Measurements from ENCODE around the gene KMT2E. TPM values are rescaled to one million over a fixed set of nuclear protein-coding genes. Genes with fewer than 3 reads are reported as not detected.

KMT2E gene
- total RNA-seq, 3 donors from 2014 or later (not counting 1 experiment from before 2014, with no cell fraction given): 272 to 353 (median 345) TPM

DNA sequence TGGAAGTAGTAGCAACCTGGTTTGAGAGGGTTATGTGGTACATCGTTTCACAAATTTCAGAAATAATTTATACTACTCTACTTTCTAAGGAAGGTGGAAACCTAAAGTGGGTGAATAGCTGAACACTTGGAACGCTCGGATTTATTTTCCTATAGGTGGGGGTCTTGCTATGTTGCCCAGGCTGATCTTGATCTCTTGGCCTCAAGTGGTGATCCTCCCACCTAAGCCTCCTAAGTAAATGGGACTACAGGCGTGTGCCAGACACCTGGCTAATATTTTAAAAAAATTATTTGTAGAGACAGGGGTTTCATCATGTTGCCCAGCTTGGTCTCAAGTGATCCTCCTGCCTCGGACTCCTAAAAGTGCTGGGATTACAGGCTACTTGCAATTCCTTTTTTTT is 6.7 kb upstream of the KMT2E start:
- no peaks in the 10 kb centered on the region for H3K9me3 Mint-ChIP-seq
- Histone ChIP-seq H3K36me3 (ENCODE audit: control insufficient read depth, insufficient read depth, low read length) (peaks cover 5% of the 10 kb centered on the region), H3K27me3 (ENCODE audit: control insufficient read depth, insufficient read depth, low read length) (no peaks in the 10 kb centered on the region), H3K4me1 (ENCODE audit: control insufficient read depth, insufficient read depth, low read length) (peaks cover 48% of the 10 kb centered on the region), H3K27ac (ENCODE audit: low read length) (no peak overlapping the region), H3K4me3 (ENCODE audit: low read length) (no peak overlapping the region), H3K9me3 (ENCODE audit: control insufficient read depth, insufficient read depth, low read length) (no peaks in the 10 kb centered on the region)
- TF ChIP-seq, protein P1, sequence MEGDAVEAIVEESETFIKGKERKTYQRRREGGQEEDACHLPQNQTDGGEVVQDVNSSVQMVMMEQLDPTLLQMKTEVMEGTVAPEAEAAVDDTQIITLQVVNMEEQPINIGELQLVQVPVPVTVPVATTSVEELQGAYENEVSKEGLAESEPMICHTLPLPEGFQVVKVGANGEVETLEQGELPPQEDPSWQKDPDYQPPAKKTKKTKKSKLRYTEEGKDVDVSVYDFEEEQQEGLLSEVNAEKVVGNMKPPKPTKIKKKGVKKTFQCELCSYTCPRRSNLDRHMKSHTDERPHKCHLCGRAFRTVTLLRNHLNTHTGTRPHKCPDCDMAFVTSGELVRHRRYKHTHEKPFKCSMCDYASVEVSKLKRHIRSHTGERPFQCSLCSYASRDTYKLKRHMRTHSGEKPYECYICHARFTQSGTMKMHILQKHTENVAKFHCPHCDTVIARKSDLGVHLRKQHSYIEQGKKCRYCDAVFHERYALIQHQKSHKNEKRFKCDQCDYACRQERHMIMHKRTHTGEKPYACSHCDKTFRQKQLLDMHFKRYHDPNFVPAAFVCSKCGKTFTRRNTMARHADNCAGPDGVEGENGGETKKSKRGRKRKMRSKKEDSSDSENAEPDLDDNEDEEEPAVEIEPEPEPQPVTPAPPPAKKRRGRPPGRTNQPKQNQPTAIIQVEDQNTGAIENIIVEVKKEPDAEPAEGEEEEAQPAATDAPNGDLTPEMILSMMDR (IDR thresholded peaks at IDR 0.05): no peak
- H3K27ac Mint-ChIP-seq: peak overlapping the region; percentile 100
- WGBS (ENCODE audit: insufficient coverage): 92% methylated on average over 2 of the region's 5 CpGs
- intact Hi-C loops (cut with micrococcal nuclease): no loop called here
- H3K4me3 Mint-ChIP-seq: peak overlapping the region; percentile 13
- H3K4me1 Mint-ChIP-seq: peaks cover 83 to 85% of the 10 kb centered on the region in 2 donors
- no peaks in the 10 kb centered on the region for H3K36me3 Mint-ChIP-seq
- H3K27me3 Mint-ChIP-seq (ENCODE audit: low read depth in 2 of 2): no peaks in the 10 kb centered on the region
- ATAC-seq: no peak
- DNase-seq: no peak

DNA sequence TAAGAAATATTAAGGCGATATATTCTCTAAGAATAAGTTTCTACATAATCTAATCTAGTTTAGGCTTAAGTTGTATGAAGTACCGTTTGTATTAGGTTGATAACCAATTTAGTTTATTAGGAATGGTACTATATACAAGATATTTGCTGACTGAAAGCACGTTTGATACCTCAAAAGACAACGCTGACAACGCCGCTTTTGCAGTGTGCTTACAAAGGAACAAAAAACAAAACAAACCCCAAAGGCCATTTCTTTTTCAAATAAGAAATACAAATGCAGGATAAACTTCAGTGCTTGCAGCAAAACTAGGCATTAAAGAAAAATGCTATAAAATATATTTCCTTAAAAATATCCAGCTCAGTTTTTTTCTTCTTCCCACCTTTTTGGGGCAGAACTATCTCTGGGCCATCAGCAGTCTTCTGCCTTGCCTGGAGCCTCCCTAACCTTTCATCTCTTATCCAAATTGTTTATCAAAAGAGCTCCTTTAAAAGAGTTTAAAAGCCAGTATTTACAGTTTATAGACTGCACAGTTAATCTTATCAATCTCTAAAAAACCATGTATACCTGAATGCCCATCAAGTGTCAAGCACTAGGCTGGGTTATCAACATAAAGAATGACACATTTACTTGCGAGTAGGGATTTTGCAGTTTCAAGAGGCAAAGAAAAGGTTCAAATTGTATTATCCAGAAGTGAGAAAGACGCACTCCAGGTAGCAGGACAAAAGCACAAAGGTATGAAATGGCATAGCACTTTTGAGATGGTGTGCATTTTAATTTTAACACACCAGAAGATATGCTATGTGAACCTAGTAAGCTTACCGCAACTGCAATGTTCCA is 4.1 kb upstream of the KMT2E start:
- no peaks in the 10 kb centered on the region for H3K9me3 ChIP-seq (ENCODE audit: control insufficient read depth, insufficient read depth, low read length)
- intact Hi-C loops (cut with micrococcal nuclease): loop anchor here (5.0 to 10.0 kb wide), 2 partner anchors 37 to 335 kb away; no protein-coding TSS in a partner anchor
- TF ChIP-seq, protein P1 (IDR thresholded peaks at IDR 0.05): no peak
- ATAC-seq (no peak), DNase-seq (peak in 1 of 2 donors; percentile 38)
- H3K27me3 ChIP-seq (ENCODE audit: control insufficient read depth, insufficient read depth, low read length): no peaks in the 10 kb centered on the region
- peak overlapping the region; percentile 97 for H3K4me3 Mint-ChIP-seq
- WGBS (ENCODE audit: insufficient coverage): 44% methylated on average over 5 of the region's 9 CpGs
- H3K4me3 ChIP-seq (ENCODE audit: low read length): peak overlapping the region; percentile 97
- H3K4me1 ChIP-seq (ENCODE audit: control insufficient read depth, insufficient read depth, low read length): peaks cover 40% of the 10 kb centered on the region
- H3K27ac ChIP-seq (ENCODE audit: low read length): peak overlapping the region; percentile 99
- no peaks in the 10 kb centered on the region for H3K9me3 Mint-ChIP-seq
- peaks cover 71 to 84% of the 10 kb centered on the region in 2 donors for H3K4me1 Mint-ChIP-seq
- peaks cover 3% of the 10 kb centered on the region for H3K36me3 ChIP-seq (ENCODE audit: control insufficient read depth, insufficient read depth, low read length)
- no peaks in the 10 kb centered on the region for H3K36me3 Mint-ChIP-seq
- H3K27ac Mint-ChIP-seq: peak overlapping the region; percentile 100
- H3K27me3 Mint-ChIP-seq (ENCODE audit: low read depth in 2 of 2): no peaks in the 10 kb centered on the region

DNA sequence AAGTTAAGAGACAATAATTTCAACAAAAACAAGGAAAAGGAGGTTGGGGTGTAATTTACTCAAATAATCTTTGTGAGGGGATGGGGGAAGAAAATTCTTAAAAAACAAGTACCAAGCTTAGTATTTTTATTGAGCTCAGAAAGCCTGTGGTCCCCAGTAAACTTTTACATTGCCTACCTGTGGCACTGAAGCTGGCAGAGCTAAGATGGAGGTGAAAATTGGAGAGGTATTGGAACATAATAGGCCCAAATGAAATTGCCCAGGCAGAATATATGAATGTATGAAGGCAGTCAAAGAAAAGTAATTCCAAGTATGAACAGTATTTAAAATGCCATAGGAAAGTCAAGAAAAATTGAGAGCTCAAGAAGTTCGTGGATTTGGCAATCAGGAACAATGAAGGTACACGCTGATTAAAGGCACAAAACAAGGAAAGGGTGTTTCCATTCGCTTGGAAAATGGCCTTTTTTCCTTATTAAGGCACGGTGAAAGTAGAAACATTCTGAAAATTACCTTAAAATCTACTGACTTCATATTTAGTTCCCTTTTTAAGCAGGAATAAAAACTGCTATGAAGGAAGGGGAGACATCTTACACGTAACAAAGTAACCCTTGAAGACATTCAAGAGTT is 3.4 kb upstream of the KMT2E start:
- H3K27me3 ChIP-seq (ENCODE audit: control insufficient read depth, insufficient read depth, low read length): no peaks in the 10 kb centered on the region
- Mint-ChIP-seq H3K4me1 (peaks cover 71 to 83% of the 10 kb centered on the region in 2 donors), H3K9me3 (no peaks in the 10 kb centered on the region), H3K27me3 (ENCODE audit: low read depth in 2 of 2) (no peaks in the 10 kb centered on the region), H3K36me3 (no peaks in the 10 kb centered on the region), H3K4me3 (peak overlapping the region; percentile 97), H3K27ac (peak overlapping the region; percentile 100)
- DNase-seq: peak in 1 of 2 donors; percentile 40
- peaks cover 35% of the 10 kb centered on the region for H3K4me1 ChIP-seq (ENCODE audit: control insufficient read depth, insufficient read depth, low read length)
- ATAC-seq: no peak
- no peaks in the 10 kb centered on the region for H3K9me3 ChIP-seq (ENCODE audit: control insufficient read depth, insufficient read depth, low read length)
- intact Hi-C loops (cut with micrococcal nuclease): loop anchor here (5.0 to 10.0 kb wide), 2 partner anchors 37 to 334 kb away; no protein-coding TSS in a partner anchor
- H3K4me3 ChIP-seq (ENCODE audit: low read length): peak overlapping the region; percentile 97
- WGBS (ENCODE audit: insufficient coverage): 5% methylated on average over 4 of the region's 5 CpGs
- peaks cover 3% of the 10 kb centered on the region for H3K36me3 ChIP-seq (ENCODE audit: control insufficient read depth, insufficient read depth, low read length)
- H3K27ac ChIP-seq (ENCODE audit: low read length): peak overlapping the region; percentile 99
- TF ChIP-seq, protein P1 (IDR thresholded peaks at IDR 0.05): no peak
